ENCODE data around the gene LEO1.

The LEO1 gene

DNA sequence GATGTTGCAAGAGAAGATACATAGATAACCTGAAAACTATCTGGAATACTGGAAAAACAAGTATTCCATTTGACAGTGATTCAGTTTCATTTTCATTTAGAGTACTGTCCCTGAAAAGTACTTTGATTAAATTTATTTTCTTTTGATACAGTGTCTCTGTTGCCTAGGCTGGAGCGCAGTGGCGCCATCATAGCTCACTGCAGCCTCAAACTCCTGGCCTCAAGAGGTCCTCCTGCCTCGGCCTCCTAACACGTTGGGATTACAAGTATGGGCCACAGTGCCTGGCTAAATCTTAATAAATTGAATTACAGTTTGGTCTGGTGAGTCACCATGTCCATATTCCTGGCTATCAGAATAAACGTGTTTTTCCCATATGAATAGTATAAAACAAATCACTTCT is 1.6 kb upstream of the LEO1 start:
- Histone ChIP-seq H3K9me3 (ENCODE audit: low read length) (no peaks in the 10 kb centered on the region), H3K9ac (ENCODE audit: low read length) (no peak overlapping the region), H3F3A (ENCODE audit: insufficient read depth, low read length) (no peaks in the 10 kb centered on the region), H3K27ac (ENCODE audit: low read depth, low read length, poor library complexity, severe bottlenecking) (no peak overlapping the region), H3K4me3 (ENCODE audit: low read depth, low read length, poor library complexity, severe bottlenecking) (no peak overlapping the region), H3K27me3 (ENCODE audit: insufficient read depth, low read length) (no peaks in the 10 kb centered on the region), H3K79me2 (ENCODE audit: insufficient read depth, low read length) (peaks cover 31% of the 10 kb centered on the region), H3K9me2 (ENCODE audit: low read depth, low read length) (no peaks in the 10 kb centered on the region), H3K4me2 (ENCODE audit: low read length) (no peak overlapping the region), H2AFZ (ENCODE audit: low read length) (no peak overlapping the region), H3K36me3 (ENCODE audit: insufficient read depth, low read length) (no peaks in the 10 kb centered on the region; the same call in 1 of the 2 replicates), H4K20me1 (ENCODE audit: insufficient read depth, low read length) (no peaks in the 10 kb centered on the region), H3K4me1 (ENCODE audit: insufficient read depth, low read length, severe bottlenecking) (peaks cover 20% of the 10 kb centered on the region)
- TF ChIP-seq CTCF (IDR thresholded peaks at IDR 0.05; ENCODE audit: low read length): no peak
- TF ChIP-seq EZH2 (IDR thresholded peaks at IDR 0.05; ENCODE audit: borderline replicate concordance, low read length): no peak

- Histone ChIP-seq H3K79me2 (ENCODE audit: insufficient read depth, low read length) (peaks cover 51% of the 10 kb centered on the region), H3K27ac (ENCODE audit: low read depth, low read length, poor library complexity, severe bottlenecking) (peak overlapping the region; percentile 59), H3K36me3 (ENCODE audit: insufficient read depth, low read length) (peaks cover 13% of the 10 kb centered on the region), H3K9me2 (ENCODE audit: low read depth, low read length) (no peaks in the 10 kb centered on the region), H4K20me1 (ENCODE audit: insufficient read depth, low read length) (no peaks in the 10 kb centered on the region), H3K9me3 (ENCODE audit: low read length) (peaks cover 6% of the 10 kb centered on the region), H3K4me1 (ENCODE audit: insufficient read depth, low read length, severe bottlenecking) (peaks cover 20% of the 10 kb centered on the region), H2AFZ (ENCODE audit: low read length) (no peak overlapping the region), H3K4me2 (ENCODE audit: low read length) (peak overlapping the region; percentile 85), H3K9ac (ENCODE audit: low read length) (peak overlapping the region; percentile 97), H3K27me3 (ENCODE audit: insufficient read depth, low read length) (no peaks in the 10 kb centered on the region), H3F3A (ENCODE audit: insufficient read depth, low read length) (no peaks in the 10 kb centered on the region), H3K4me3 (ENCODE audit: low read depth, low read length, poor library complexity, severe bottlenecking) (peak overlapping the region; percentile 97)
- no peak for TF ChIP-seq EZH2 (IDR thresholded peaks at IDR 0.05; ENCODE audit: borderline replicate concordance, low read length)
Observed at GRCh38 chr15:51971032-51971374, 575 bp downstream of the LEO1 start.

DNA sequence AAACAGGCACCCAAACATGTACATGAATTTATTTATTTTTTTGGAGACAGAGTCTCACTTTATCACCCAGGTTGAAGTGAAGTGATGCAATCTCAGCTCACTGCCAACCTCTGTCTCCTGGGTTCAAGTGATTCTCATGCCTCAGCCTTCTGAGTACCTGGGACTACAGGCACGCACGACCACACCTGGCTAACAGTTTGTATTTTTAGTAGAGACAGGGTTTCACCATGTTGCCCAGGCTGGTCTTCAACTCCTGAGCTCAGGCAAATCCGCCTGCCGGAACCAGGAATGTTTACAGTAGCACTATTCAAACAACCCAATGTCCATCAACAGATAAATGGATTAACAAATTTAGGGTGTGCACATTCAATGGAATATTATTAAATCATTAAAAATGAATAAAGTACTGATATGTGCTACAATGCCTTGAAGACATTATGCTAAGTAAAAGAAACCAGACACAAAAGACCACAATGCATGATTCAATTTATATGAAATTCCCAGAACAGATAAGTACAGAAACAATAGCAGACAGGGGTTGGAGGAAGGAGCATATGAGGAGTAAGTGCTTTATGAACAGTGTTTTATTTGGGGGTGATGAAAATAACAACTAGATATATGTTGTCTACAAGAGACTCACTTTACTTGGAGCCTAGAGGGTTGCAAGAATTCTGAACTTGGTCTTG is 1.3 kb downstream of the LEO1 start:
- no peak overlapping the region for H3K27ac ChIP-seq (ENCODE audit: low read depth, low read length, poor library complexity, severe bottlenecking)
- H3F3A ChIP-seq (ENCODE audit: insufficient read depth, low read length): no peaks in the 10 kb centered on the region

More for the DNA sequence above, 1.3 kb downstream of the LEO1 start:
- peaks cover 20% of the 10 kb centered on the region for H3K36me3 ChIP-seq (ENCODE audit: insufficient read depth, low read length)
- peaks cover 20% of the 10 kb centered on the region for H3K4me1 ChIP-seq (ENCODE audit: insufficient read depth, low read length, severe bottlenecking)
- no peaks in the 10 kb centered on the region for H3K9me2 ChIP-seq (ENCODE audit: low read depth, low read length)
- H4K20me1 ChIP-seq (ENCODE audit: insufficient read depth, low read length): no peaks in the 10 kb centered on the region
- no peaks in the 10 kb centered on the region for H3K27me3 ChIP-seq (ENCODE audit: insufficient read depth, low read length)
- H3K9ac ChIP-seq (ENCODE audit: low read length): peak overlapping the region; percentile 97
- no peak overlapping the region for H2AFZ ChIP-seq (ENCODE audit: low read length)
- H3K4me2 ChIP-seq (ENCODE audit: low read length): peak overlapping the region; percentile 85
- peak overlapping the region; percentile 97 for H3K4me3 ChIP-seq (ENCODE audit: low read depth, low read length, poor library complexity, severe bottlenecking)
- H3K9me3 ChIP-seq (ENCODE audit: low read length): peaks cover 6% of the 10 kb centered on the region
- peaks cover 57% of the 10 kb centered on the region for H3K79me2 ChIP-seq (ENCODE audit: insufficient read depth, low read length)
- no peak for TF ChIP-seq EZH2 (IDR thresholded peaks at IDR 0.05; ENCODE audit: borderline replicate concordance, low read length)
- no peak for TF ChIP-seq CTCF (IDR thresholded peaks at IDR 0.05; ENCODE audit: low read length)
